Measurements from ENCODE around the gene IPP. TPM values are rescaled to one million over a fixed set of nuclear protein-coding genes. Genes with fewer than 3 reads are reported as not detected.
"Not testable (repeated sequence)": the region's sequence is repeated elsewhere in the genome, so short reads cannot be mapped to it uniquely, and the experiment has no call there.

IPP gene
- total and polyA plus RNA-seq, 4 donors: 18.5 to 23.2 (median 20.8) TPM

GRCh38 chr1:45721207-45721606 is 29.2 kb downstream of the IPP start:
- no peak for DNase-seq (ENCODE audit: low read depth in 4 of 6, low spot score in 6 of 6)
- Histone ChIP-seq H3K9me3 (ENCODE audit: control insufficient read depth, insufficient read depth, low read length) (no peaks in the 10 kb centered on the region), H3K4me1 (ENCODE audit: control insufficient read depth, insufficient read depth, low read length) (no peaks in the 10 kb centered on the region), H3K36me3 (ENCODE audit: control insufficient read depth, insufficient read depth, low read length) (peaks cover 5% of the 10 kb centered on the region), H3K27me3 (ENCODE audit: control insufficient read depth, insufficient read depth, low read length) (no peaks in the 10 kb centered on the region), H3K4me3 (ENCODE audit: low read depth, low read length) (no peak overlapping the region), H3K27ac (ENCODE audit: low read depth, low read length) (no peak overlapping the region)
- WGBS (ENCODE audit: insufficient coverage): 60% methylated on average over 1 of the region's 1 CpG

GRCh38 chr1:45718289-45718688 is 32.2 kb downstream of the IPP start:
- Histone ChIP-seq H3K4me3 (ENCODE audit: low read depth, low read length) (no peak overlapping the region), H3K27me3 (ENCODE audit: control insufficient read depth, insufficient read depth, low read length) (no peaks in the 10 kb centered on the region), H3K9me3 (ENCODE audit: control insufficient read depth, insufficient read depth, low read length) (no peaks in the 10 kb centered on the region), H3K27ac (ENCODE audit: low read depth, low read length) (no peak overlapping the region), H3K36me3 (ENCODE audit: control insufficient read depth, insufficient read depth, low read length) (peaks cover 10% of the 10 kb centered on the region), H3K4me1 (ENCODE audit: control insufficient read depth, insufficient read depth, low read length) (no peaks in the 10 kb centered on the region)
- WGBS (ENCODE audit: insufficient coverage): no CpG with 5 or more reads among the region's 1 CpG
- no peak for DNase-seq (ENCODE audit: low read depth in 4 of 6, low spot score in 6 of 6)

- 87% methylated on average over 4 of the region's 8 CpGs for WGBS (ENCODE audit: insufficient coverage)
- H3K36me3 ChIP-seq (ENCODE audit: control insufficient read depth, insufficient read depth, low read length): peaks cover 12% of the 10 kb centered on the region
These were observed 33.1 kb downstream of the IPP start for GRCh38 chr1:45717386-45717785.

GRCh38 chr1:45716700-45717099 is 33.8 kb downstream of the IPP start:
- Histone ChIP-seq H3K4me1 (ENCODE audit: control insufficient read depth, insufficient read depth, low read length) (no peaks in the 10 kb centered on the region), H3K4me3 (ENCODE audit: low read depth, low read length) (no peak overlapping the region), H3K27ac (ENCODE audit: low read depth, low read length) (no peak overlapping the region), H3K9me3 (ENCODE audit: control insufficient read depth, insufficient read depth, low read length) (no peaks in the 10 kb centered on the region), H3K36me3 (ENCODE audit: control insufficient read depth, insufficient read depth, low read length) (peaks cover 12% of the 10 kb centered on the region), H3K27me3 (ENCODE audit: control insufficient read depth, insufficient read depth, low read length) (no peaks in the 10 kb centered on the region)
- no peak for DNase-seq (ENCODE audit: low read depth in 4 of 6, low spot score in 6 of 6)
- WGBS (ENCODE audit: insufficient coverage): no CpG with 5 or more reads among the region's 3 CpGs

More at GRCh38 chr1:45717386-45717785, 33.1 kb downstream of the IPP start:
- not testable (repeated sequence) for DNase-seq (ENCODE audit: low read depth in 4 of 6, low spot score in 6 of 6); H3K27me3 ChIP-seq (ENCODE audit: control insufficient read depth, insufficient read depth, low read length); H3K9me3 ChIP-seq (ENCODE audit: control insufficient read depth, insufficient read depth, low read length); H3K4me1 ChIP-seq (ENCODE audit: control insufficient read depth, insufficient read depth, low read length); H3K4me3 ChIP-seq (ENCODE audit: low read depth, low read length); H3K27ac ChIP-seq (ENCODE audit: low read depth, low read length)

- Histone ChIP-seq H3K27me3 (ENCODE audit: control insufficient read depth, insufficient read depth, low read length) (no peaks in the 10 kb centered on the region), H3K4me1 (ENCODE audit: control insufficient read depth, insufficient read depth, low read length) (no peaks in the 10 kb centered on the region), H3K36me3 (ENCODE audit: control insufficient read depth, insufficient read depth, low read length) (peaks cover 20% of the 10 kb centered on the region), H3K4me3 (ENCODE audit: low read depth, low read length) (no peak overlapping the region), H3K27ac (ENCODE audit: low read depth, low read length) (no peak overlapping the region), H3K9me3 (ENCODE audit: control insufficient read depth, insufficient read depth, low read length) (no peaks in the 10 kb centered on the region)
- DNase-seq (ENCODE audit: low read depth in 4 of 6, low spot score in 6 of 6): no peak
- WGBS (ENCODE audit: insufficient coverage): no CpG with 5 or more reads among the region's 3 CpGs
These were observed 36.7 kb downstream of the IPP start for GRCh38 chr1:45713711-45714110.

GRCh38 chr1:45704637-45705036 is 45.8 kb downstream of the IPP start:
- no CpG with 5 or more reads among the region's 1 CpG for WGBS (ENCODE audit: insufficient coverage)
- H3K27ac ChIP-seq (ENCODE audit: low read depth, low read length): no peak overlapping the region
- H3K4me3 ChIP-seq (ENCODE audit: low read depth, low read length): no peak overlapping the region
- H3K36me3 ChIP-seq (ENCODE audit: control insufficient read depth, insufficient read depth, low read length): peaks cover 19% of the 10 kb centered on the region
- no peaks in the 10 kb centered on the region for H3K27me3 ChIP-seq (ENCODE audit: control insufficient read depth, insufficient read depth, low read length)
- DNase-seq (ENCODE audit: low read depth in 4 of 6, low spot score in 6 of 6): no peak
- H3K4me1 ChIP-seq (ENCODE audit: control insufficient read depth, insufficient read depth, low read length): no peaks in the 10 kb centered on the region
- no peaks in the 10 kb centered on the region for H3K9me3 ChIP-seq (ENCODE audit: control insufficient read depth, insufficient read depth, low read length)

- H3K27me3 ChIP-seq (ENCODE audit: control insufficient read depth, insufficient read depth, low read length): no peaks in the 10 kb centered on the region
- 100% methylated on average over 1 of the region's 7 CpGs for WGBS (ENCODE audit: insufficient coverage)
These were observed 55.6 kb downstream of the IPP start for GRCh38 chr1:45694823-45695222.

GRCh38 chr1:45693811-45694210 is 56.6 kb downstream of the IPP start:
- H3K4me3 ChIP-seq (ENCODE audit: low read depth, low read length); H3K27ac ChIP-seq (ENCODE audit: low read depth, low read length); H3K9me3 ChIP-seq (ENCODE audit: control insufficient read depth, insufficient read depth, low read length); H3K27me3 ChIP-seq (ENCODE audit: control insufficient read depth, insufficient read depth, low read length); DNase-seq (ENCODE audit: low read depth in 4 of 6, low spot score in 6 of 6): not testable (repeated sequence)
- Histone ChIP-seq H3K36me3 (ENCODE audit: control insufficient read depth, insufficient read depth, low read length) (peaks cover 41% of the 10 kb centered on the region), H3K4me1 (ENCODE audit: control insufficient read depth, insufficient read depth, low read length) (peaks cover 14% of the 10 kb centered on the region)
- 95% methylated on average over 4 of the region's 8 CpGs for WGBS (ENCODE audit: insufficient coverage)

More at GRCh38 chr1:45694823-45695222, 55.6 kb downstream of the IPP start:
- no peaks in the 10 kb centered on the region for H3K9me3 ChIP-seq (ENCODE audit: control insufficient read depth, insufficient read depth, low read length)
- H3K27ac ChIP-seq (ENCODE audit: low read depth, low read length): no peak overlapping the region
- DNase-seq (ENCODE audit: low read depth in 4 of 6, low spot score in 6 of 6): no peak
- peaks cover 38% of the 10 kb centered on the region for H3K36me3 ChIP-seq (ENCODE audit: control insufficient read depth, insufficient read depth, low read length)
- peaks cover 5% of the 10 kb centered on the region for H3K4me1 ChIP-seq (ENCODE audit: control insufficient read depth, insufficient read depth, low read length)
- H3K4me3 ChIP-seq (ENCODE audit: low read depth, low read length): no peak overlapping the region

GRCh38 chr1:45687754-45688740 is 62.4 kb downstream of the IPP start, which contains the start of gene TMEM69:
TSS of gene TMEM69 (plus strand) at chr1:45688181. CDS start at chr1:45691069, 2,888 bp downstream.
- Histone ChIP-seq H3K36me3 (ENCODE audit: control insufficient read depth, insufficient read depth, low read length) (peaks cover 14% of the 10 kb centered on the region), H3K27ac (ENCODE audit: low read depth, low read length) (peak within 1 kb of the TSS; percentile 100), H3K4me3 (ENCODE audit: low read depth, low read length) (peak within 1 kb of the TSS; percentile 100), H3K9me3 (ENCODE audit: control insufficient read depth, insufficient read depth, low read length) (no peaks in the 10 kb centered on the region), H3K27me3 (ENCODE audit: control insufficient read depth, insufficient read depth, low read length) (no peaks in the 10 kb centered on the region), H3K4me1 (ENCODE audit: control insufficient read depth, insufficient read depth, low read length) (peaks cover 29% of the 10 kb centered on the region)
- 2% methylated on average over 17 of the region's 24 CpGs for WGBS (ENCODE audit: insufficient coverage)
- DNase-seq (ENCODE audit: low read depth in 4 of 6, low spot score in 6 of 6): peak; percentile 77 to 96 (median 86)

Data from spinal cord (tissue), 10 donors.